H1 (cell line): ENCODE measurements around the gene SLC38A10.

ENCODE experiments used
- EP300 ChIP-seq, 2 experiments: IDR thresholded peaks; 1 replicate in 1 of 2; 2 replicates in 1 of 2; pipeline ENCODE4 v1.6.1; 2011 to 2012; ENCODE audit warnings: low read depth in 2 of 2, low read length in 2 of 2, mild to moderate bottlenecking in 2 of 2, borderline replicate concordance in 1 of 2, inconsistent platforms in 1 of 2, moderate library complexity in 1 of 2
- HDAC2 ChIP-seq, 2 experiments: fragments of 300-600 bp in 1 of 2; sonication (generic) in 1 of 2; IDR thresholded peaks; 2 replicates each; pipeline ENCODE4 v1.6.1; 2011 to 2012; ENCODE audit warnings: low read depth in 2 of 2, low read length in 2 of 2, mild to moderate bottlenecking in 2 of 2, moderate library complexity in 2 of 2, borderline replicate concordance in 1 of 2, inconsistent platforms in 1 of 2
- KDM1A ChIP-seq: fragments of 200-600, 300-600 bp; sonication (generic); IDR thresholded peaks from 2 replicates; pipeline ENCODE4 v1.7.1; 2016; ENCODE audit warnings: mild to moderate bottlenecking, low read length, borderline replicate concordance
- PHF8 ChIP-seq: fragments of 200-600 bp; sonication (generic); conservative IDR thresholded peaks from 2 replicates; pipeline ENCODE4 v1.7.1; 2012; ENCODE audit warnings: low read depth, mild to moderate bottlenecking, inconsistent platforms, low read length, moderate library complexity
- POLR2A ChIP-seq, 2 experiments: IDR thresholded peaks; 1 replicate in 1 of 2; 2 replicates in 1 of 2; pipeline ENCODE4 v1.6.1; 2011; ENCODE audit warnings: low read depth in 2 of 2, low read length in 2 of 2, mild to moderate bottlenecking in 2 of 2; ENCODE audit errors: control extremely low read depth in 1 of 2
- POLR2AphosphoS5 ChIP-seq: IDR thresholded peaks from 2 replicates; pipeline ENCODE4 v1.6.1; 2011; ENCODE audit warnings: low read depth, low read length
- RAD21 ChIP-seq, 2 experiments: IDR thresholded peaks in 1 of 2; conservative IDR thresholded peaks in 1 of 2; 2 replicates each; pipeline ENCODE4 v1.6.1; 2011; ENCODE audit warnings: low read depth in 2 of 2, low read length in 2 of 2, improper control_type of control experiment in 1 of 2, inconsistent platforms in 1 of 2, mild to moderate bottlenecking in 1 of 2, moderate library complexity in 1 of 2
- RBBP5 ChIP-seq: IDR thresholded peaks from 2 replicates; pipeline ENCODE4 v1.7.1; 2012; ENCODE audit warnings: low read depth, mild to moderate bottlenecking, inconsistent platforms, low read length, moderate library complexity, borderline replicate concordance
- SIN3A ChIP-seq, 2 experiments: IDR thresholded peaks in 1 of 2; conservative IDR thresholded peaks in 1 of 2; 2 replicates each; pipeline ENCODE4 v1.6.1; 2011 to 2012; ENCODE audit warnings: low read length in 2 of 2, improper control_type of control experiment in 1 of 2, low read depth in 1 of 2, mild to moderate bottlenecking in 1 of 2
- SP1 ChIP-seq: IDR thresholded peaks from 2 replicates; pipeline ENCODE4 v1.6.1; 2011; ENCODE audit warnings: low read depth, low read length
- SUZ12 ChIP-seq: fragments of 200-600 bp; sonication (generic); IDR thresholded peaks from 2 replicates; pipeline ENCODE4 v1.6.1; 2012; ENCODE audit warnings: mild to moderate bottlenecking, inconsistent platforms, low read length, moderate library complexity, mixed read lengths
- TF ChIP-seq, protein P1 (sequence below), 3 experiments: IDR thresholded peaks; 1 replicate in 2 of 3; 2 replicates in 1 of 3; pipeline versions ENCODE4 v1.5.1 to v1.6.1; 2011; ENCODE audit warnings: low read length in 3 of 3, mild to moderate bottlenecking in 3 of 3, inconsistent platforms in 2 of 3, low read depth in 1 of 3, moderate library complexity in 1 of 3; ENCODE audit not compliant: insufficient read depth in 1 of 3; ENCODE audit errors: control extremely low read depth in 1 of 3

DNA sequence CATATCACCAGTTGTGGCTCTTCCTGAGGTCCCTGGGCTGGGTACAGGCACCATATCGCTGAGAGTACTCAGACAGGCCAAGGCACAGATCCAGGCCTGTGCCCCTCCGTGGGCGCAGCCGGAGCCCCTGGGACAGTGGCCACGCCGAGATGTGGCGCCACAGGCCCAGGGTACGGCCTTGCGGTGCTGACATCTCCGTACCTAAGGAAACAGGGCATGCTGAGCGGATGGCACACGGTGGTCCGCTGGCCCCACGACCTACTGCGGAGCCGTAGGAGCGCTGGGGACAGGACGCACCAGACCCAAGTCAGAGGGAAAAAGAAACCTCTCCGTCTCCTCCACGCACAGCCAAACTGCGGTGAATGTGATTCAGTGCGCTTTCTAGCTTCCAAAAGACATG, 29.5 kb downstream of the SLC38A10 start:
- TF ChIP-seq RBBP5 (no peak), RAD21 (IDR thresholded peaks at IDR 0.05 in 1 of 2, conservative IDR thresholded peaks at IDR 0.05 in 1 of 2; ENCODE audit: low read depth in 2 of 2, low read length in 2 of 2) (no peak), POLR2AphosphoS5 (no peak), SIN3A (conservative IDR thresholded peaks at IDR 0.05 in 1 of 2, IDR thresholded peaks at IDR 0.05 in 1 of 2; ENCODE audit: low read depth in 1 of 2, low read length in 2 of 2) (no peak), KDM1A (no peak), SUZ12 (no peak), PHF8 (no peak), POLR2A (IDR thresholded peaks at IDR 0.05; ENCODE audit: control extremely low read depth in 1 of 2, low read depth in 2 of 2, low read length in 2 of 2) (no peak), EP300 (IDR thresholded peaks at IDR 0.05; ENCODE audit: borderline replicate concordance in 1 of 2, low read depth in 2 of 2, low read length in 2 of 2) (no peak), HDAC2 (IDR thresholded peaks at IDR 0.05; ENCODE audit: borderline replicate concordance in 1 of 2, low read depth in 2 of 2, low read length in 2 of 2) (no peak), SP1 (no peak)
- TF ChIP-seq, protein P1, sequence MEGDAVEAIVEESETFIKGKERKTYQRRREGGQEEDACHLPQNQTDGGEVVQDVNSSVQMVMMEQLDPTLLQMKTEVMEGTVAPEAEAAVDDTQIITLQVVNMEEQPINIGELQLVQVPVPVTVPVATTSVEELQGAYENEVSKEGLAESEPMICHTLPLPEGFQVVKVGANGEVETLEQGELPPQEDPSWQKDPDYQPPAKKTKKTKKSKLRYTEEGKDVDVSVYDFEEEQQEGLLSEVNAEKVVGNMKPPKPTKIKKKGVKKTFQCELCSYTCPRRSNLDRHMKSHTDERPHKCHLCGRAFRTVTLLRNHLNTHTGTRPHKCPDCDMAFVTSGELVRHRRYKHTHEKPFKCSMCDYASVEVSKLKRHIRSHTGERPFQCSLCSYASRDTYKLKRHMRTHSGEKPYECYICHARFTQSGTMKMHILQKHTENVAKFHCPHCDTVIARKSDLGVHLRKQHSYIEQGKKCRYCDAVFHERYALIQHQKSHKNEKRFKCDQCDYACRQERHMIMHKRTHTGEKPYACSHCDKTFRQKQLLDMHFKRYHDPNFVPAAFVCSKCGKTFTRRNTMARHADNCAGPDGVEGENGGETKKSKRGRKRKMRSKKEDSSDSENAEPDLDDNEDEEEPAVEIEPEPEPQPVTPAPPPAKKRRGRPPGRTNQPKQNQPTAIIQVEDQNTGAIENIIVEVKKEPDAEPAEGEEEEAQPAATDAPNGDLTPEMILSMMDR (IDR thresholded peaks at IDR 0.05; ENCODE audit: control extremely low read depth in 1 of 3, insufficient read depth in 1 of 3, low read depth in 1 of 3, low read length in 3 of 3) = no peak
